Measurements from ENCODE around the gene TBC1D9B.

TBC1D9B gene

DNA sequence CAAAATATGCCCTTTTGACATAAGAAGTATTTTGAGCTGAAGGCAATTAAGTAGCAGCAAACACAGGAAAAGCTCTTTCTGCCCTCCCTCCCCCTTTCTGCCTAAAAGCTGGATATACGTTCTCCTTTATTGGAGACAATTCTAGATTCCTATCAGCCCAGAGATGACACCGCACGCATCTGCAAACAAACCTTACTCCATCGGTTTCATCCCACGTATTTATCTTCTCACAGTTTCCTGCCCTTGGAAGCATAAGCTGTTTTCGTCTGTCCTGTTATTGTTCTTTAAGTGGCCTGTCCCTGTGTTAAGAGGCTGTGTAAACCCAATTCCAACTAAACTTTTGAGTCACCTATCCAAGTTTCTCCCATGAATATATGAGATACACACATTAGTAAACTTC is 11.8 kb downstream of the TBC1D9B start:
- TF ChIP-seq, protein P1, sequence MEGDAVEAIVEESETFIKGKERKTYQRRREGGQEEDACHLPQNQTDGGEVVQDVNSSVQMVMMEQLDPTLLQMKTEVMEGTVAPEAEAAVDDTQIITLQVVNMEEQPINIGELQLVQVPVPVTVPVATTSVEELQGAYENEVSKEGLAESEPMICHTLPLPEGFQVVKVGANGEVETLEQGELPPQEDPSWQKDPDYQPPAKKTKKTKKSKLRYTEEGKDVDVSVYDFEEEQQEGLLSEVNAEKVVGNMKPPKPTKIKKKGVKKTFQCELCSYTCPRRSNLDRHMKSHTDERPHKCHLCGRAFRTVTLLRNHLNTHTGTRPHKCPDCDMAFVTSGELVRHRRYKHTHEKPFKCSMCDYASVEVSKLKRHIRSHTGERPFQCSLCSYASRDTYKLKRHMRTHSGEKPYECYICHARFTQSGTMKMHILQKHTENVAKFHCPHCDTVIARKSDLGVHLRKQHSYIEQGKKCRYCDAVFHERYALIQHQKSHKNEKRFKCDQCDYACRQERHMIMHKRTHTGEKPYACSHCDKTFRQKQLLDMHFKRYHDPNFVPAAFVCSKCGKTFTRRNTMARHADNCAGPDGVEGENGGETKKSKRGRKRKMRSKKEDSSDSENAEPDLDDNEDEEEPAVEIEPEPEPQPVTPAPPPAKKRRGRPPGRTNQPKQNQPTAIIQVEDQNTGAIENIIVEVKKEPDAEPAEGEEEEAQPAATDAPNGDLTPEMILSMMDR (IDR thresholded peaks at IDR 0.05; ENCODE audit: low read length, missing control alignments) = no peak
- DNase-seq (ENCODE audit: low read depth) = no peak
- no peak overlapping the region for H3K4me3 ChIP-seq (replicated peaks; ENCODE audit: low read depth, low read length)

DNA sequence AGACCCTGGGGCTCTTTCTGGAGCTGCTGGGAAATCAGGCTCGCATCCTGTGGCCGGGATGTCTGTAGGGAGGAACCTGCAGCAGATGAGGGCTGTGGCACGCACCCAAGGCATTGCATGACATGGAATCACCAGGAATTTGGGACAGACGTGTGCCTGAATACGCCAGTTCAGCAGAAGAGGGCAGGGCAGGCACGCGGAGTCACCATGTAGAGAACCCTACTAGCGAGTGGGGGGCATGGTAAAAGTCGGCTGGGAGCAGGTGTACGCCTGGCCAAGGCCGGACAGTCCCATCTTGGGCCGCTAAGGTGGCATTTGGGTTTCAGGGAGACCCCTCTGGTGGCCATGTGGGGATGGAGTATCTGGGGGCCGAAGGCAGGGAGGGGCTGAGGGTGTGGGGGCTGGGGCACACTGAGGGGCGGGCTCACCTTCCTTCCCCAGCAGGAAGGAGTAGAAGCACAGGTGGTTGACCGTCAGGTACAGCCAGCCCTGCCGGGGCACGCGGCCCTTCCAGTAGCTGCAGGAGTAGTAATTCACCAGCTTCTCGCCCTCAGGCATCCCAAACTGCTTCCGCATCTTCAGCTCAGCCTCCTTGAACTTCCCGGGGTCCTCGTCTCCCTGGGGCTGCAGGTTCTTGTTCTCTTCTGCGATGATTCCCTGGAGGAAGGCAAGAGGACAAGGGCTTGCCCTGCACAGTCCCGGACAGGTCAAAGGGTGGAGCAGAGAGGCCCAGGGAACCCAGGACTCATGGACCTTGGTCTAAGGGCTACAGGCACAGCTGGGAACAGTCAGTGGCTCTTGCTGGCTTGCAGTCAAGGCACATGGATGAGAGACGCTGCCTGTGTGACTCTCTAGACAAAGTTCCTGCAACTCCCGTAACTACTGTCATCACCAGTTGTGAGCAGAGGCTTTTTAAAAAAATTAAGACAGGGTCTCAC is 13.5 kb downstream of the TBC1D9B start:
- DNase-seq (ENCODE audit: low read depth) = no peak
- TF ChIP-seq, protein P1 (IDR thresholded peaks at IDR 0.05; ENCODE audit: low read length, missing control alignments) = no peak
- H3K4me3 ChIP-seq (replicated peaks; ENCODE audit: low read depth, low read length) = no peak overlapping the region

DNA sequence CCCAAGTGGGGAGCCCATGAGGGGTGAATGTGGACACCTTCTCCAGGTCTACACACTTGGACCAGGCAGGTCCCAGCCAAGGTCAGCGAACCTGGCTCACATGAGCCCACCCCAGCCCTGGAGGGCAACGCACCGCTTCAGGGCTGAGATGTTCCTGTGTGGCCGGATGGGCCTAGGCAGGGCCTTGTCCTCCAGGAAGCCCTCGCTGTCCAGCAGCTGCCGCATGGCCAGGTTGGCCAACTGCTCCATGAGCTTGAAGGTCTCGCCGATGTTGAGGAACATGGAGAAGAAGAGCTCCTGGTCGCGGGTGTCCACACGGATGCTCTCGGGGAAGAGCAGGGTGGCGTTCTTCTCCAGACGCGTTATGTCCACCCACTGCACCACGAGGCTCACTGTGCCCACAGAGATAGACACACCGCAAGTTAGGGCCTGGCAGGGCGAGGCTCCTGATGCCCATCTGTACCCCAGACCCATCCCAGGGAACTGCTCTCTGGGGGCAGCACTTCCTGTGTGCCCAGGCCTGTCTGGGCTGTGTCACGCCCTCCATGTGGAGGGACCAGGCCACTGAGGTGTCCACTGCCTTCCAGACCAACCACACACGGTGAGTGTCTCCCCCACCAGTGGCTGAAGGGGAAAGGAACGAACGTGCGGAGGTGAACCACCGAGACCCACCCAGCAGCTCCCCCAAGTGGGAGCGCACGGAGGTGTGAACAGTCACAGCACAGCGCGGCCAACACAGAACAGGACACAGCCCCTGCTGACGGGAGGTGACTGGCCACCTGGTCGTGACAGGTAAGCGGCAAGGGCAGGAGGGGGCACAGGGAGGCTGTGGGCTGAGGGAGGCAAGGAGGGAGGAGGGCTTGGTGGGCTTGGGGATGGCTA is 14.4 kb downstream of the TBC1D9B start:
- TF ChIP-seq, protein P1 (IDR thresholded peaks at IDR 0.05; ENCODE audit: low read length, missing control alignments) = no peak
- DNase-seq (ENCODE audit: low read depth) = no peak
- no peak overlapping the region for H3K4me3 ChIP-seq (replicated peaks; ENCODE audit: low read depth, low read length)

DNA sequence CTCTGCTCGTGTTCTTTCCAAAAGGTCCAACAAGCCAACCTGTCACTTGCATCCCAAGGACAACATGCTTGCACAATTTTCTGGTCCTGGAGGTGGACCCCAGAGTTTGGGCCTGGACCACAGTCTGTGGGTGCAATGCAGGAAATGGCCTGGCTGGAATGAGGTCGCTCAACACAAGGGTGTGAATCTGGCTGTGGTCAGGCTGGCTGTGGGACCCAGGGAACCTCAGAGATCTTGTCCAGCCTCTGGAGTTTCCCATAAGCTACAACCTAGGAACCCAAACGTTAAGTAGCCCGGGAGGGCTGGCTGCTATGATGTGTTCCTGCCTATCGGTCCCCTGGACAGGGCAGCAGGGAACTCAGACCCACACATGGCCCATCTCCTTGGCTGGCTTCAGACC is 15.4 kb downstream of the TBC1D9B start:
- H3K4me3 ChIP-seq (replicated peaks; ENCODE audit: low read depth, low read length) = no peak overlapping the region
- TF ChIP-seq, protein P1 (IDR thresholded peaks at IDR 0.05; ENCODE audit: low read length, missing control alignments) = no peak
- DNase-seq (ENCODE audit: low read depth) = no peak

DNA sequence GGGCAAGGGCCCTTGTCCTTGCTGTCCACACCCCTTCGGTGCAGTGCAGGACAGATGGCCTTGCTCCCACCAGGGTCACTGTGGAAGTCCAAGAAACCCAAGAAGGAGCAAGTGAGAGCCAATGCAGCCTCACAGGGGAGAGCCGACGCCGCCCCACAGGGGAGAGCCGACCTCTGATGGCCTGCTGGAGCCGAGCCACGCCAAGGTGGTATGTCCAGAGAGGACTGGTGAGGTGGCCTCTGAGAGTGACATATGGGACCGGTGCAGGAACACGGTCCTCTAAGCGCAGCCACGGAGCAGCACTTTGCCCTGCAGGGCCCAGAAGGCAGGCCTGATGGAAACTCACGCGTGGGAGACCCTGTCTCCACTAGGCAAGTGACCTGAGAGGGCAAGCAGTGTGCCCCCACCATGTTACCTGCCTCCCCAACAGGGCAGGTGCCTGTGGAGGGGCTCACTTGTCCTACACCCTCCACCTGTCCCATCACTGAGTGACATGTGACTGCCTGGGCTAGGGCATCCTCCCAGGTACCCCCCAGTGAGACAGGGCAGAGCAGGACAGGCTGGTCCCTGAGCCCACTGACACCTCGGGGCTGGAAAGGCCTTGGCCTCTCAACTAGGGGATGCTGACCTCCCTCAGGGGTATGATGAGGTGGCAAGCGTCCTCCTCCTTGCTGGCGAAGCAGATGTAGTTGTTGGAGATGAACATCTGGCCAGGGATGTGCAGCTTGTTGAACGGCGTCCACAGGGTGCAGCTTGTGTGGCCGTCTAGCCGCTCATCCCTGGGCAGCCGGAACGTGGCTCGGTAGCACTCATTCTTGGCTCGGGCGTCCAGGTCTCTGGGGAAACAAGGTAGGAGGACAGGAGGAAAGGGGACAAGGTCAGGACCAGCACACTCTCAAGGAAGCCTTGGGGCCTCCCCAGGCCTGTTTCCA is 16.7 kb downstream of the TBC1D9B start:
- H3K4me3 ChIP-seq (replicated peaks; ENCODE audit: low read depth, low read length) = no peak overlapping the region
- TF ChIP-seq, protein P1 (IDR thresholded peaks at IDR 0.05; ENCODE audit: low read length, missing control alignments) = no peak
- no peak for DNase-seq (ENCODE audit: low read depth)

DNA sequence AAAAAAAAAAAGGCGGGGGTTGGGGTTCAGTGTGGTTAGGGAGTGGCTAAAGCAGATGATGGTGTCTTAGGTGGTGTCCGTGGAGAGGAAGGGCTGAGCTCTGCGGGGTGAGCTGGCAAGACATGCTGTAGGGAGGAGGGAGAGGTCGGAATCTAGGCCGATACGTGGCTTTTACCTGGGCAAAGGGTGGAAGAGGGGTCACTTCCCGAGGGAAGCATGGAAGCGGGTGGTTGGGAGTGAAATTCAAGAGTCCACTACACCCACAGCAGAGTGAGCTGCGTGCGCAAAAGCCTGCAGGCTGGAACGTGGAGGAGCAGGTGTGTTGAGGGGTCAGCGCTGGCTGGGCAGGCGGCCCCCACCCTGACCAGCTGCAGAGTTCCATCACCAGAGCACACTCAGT is 17.8 kb downstream of the TBC1D9B start:
- DNase-seq (ENCODE audit: low read depth) = no peak
- TF ChIP-seq, protein P1 (IDR thresholded peaks at IDR 0.05; ENCODE audit: low read length, missing control alignments) = no peak
- no peak overlapping the region for H3K4me3 ChIP-seq (replicated peaks; ENCODE audit: low read depth, low read length)
